OCI-LY1 (cell line): ENCODE measurements around the gene HRAS.

Experiments used
- H2AFZ ChIP-seq: fragments of 200-600 bp; sonication (generic), shearing (Covaris generic); 2 replicates; pipeline ENCODE4 v1.6.0; 2014; ENCODE audit warnings: antibody characterized with exemption, mild to moderate bottlenecking, low read length
- H3F3A ChIP-seq: fragments of 200-600 bp; sonication (generic), shearing (Covaris generic); 2 replicates; pipeline ENCODE4 v1.6.0; 2014; ENCODE audit warnings: mild to moderate bottlenecking, antibody characterized with exemption, low read length, moderate library complexity; ENCODE audit not compliant: insufficient read depth
- H3K27ac ChIP-seq: fragments of 200-600 bp; sonication (generic); 2 replicates; pipeline ENCODE4 v1.5.1; 2014; ENCODE audit warnings: low read length, mixed run types, mild to moderate bottlenecking, low read depth; ENCODE audit not compliant: poor library complexity, severe bottlenecking
- H3K27me3 ChIP-seq: fragments of 200-600 bp; sonication (generic); 2 replicates; pipeline ENCODE4 v1.6.0; 2014; ENCODE audit warnings: antibody characterized with exemption, mild to moderate bottlenecking, low read length, moderate library complexity; ENCODE audit not compliant: insufficient read depth
- H3K36me3 ChIP-seq: fragments of 200-600 bp; sonication (generic); 2 replicates; pipeline ENCODE4 v1.6.1; 2014; ENCODE audit warnings: mild to moderate bottlenecking, antibody characterized with exemption, low read length, moderate library complexity, mixed read lengths; ENCODE audit not compliant: insufficient read depth
- H3K4me1 ChIP-seq: fragments of 200-600 bp; sonication (generic); 2 replicates; pipeline ENCODE4 v1.5.1; 2014; ENCODE audit warnings: mild to moderate bottlenecking, low read length, moderate library complexity; ENCODE audit not compliant: insufficient read depth, severe bottlenecking
- H3K4me2 ChIP-seq: fragments of 200-600 bp; sonication (generic), shearing (Covaris generic); 2 replicates; pipeline ENCODE4 v1.6.1; 2014; ENCODE audit warnings: low read length
- H3K4me3 ChIP-seq: fragments of 200-600 bp; sonication (generic); 2 replicates; pipeline ENCODE4 v1.5.1; 2014; ENCODE audit warnings: low read length, low read depth, mild to moderate bottlenecking, mixed read lengths; ENCODE audit not compliant: poor library complexity, severe bottlenecking
- H3K79me2 ChIP-seq: fragments of 200-600 bp; shearing (Covaris generic); 2 replicates; pipeline ENCODE4 v1.6.1; 2016; ENCODE audit warnings: mixed run types, low read length, mixed read lengths; ENCODE audit not compliant: insufficient read depth
- H3K9ac ChIP-seq: fragments of 200-600 bp; sonication (generic), shearing (Covaris generic); 2 replicates; pipeline ENCODE4 v1.6.1; 2014; ENCODE audit warnings: mild to moderate bottlenecking, low read length, mixed read lengths
- H3K9me2 ChIP-seq: fragments of 200-600 bp; sonication (generic), shearing (Covaris generic); 2 replicates; pipeline ENCODE4 v1.6.1; 2014; ENCODE audit warnings: low read depth, mild to moderate bottlenecking, low read length, mixed read lengths
- H3K9me3 ChIP-seq: fragments of 200-600 bp; shearing (Covaris generic); 2 replicates; pipeline ENCODE4 v1.6.1; 2014; ENCODE audit warnings: low read length, mixed read lengths
- H4K20me1 ChIP-seq: fragments of 200-600 bp; sonication (generic), shearing (Covaris generic); 2 replicates; pipeline ENCODE4 v1.6.0; 2016; ENCODE audit warnings: mild to moderate bottlenecking, low read length; ENCODE audit not compliant: insufficient read depth
- EZH2 ChIP-seq: fragments of 200-600 bp; sonication (generic), shearing (Covaris generic); IDR thresholded peaks from 2 replicates; pipeline ENCODE4 v1.8.0; 2017; ENCODE audit warnings: borderline replicate concordance, mixed run types, mild to moderate bottlenecking, antibody characterized with exemption, low read length, moderate library complexity, mixed read lengths
- TF ChIP-seq, protein P1 (sequence below): fragments of 200-600 bp; sonication (generic), shearing (Covaris generic); IDR thresholded peaks from 2 replicates; pipeline ENCODE4 v1.5.1; 2017; ENCODE audit warnings: mild to moderate bottlenecking, antibody characterized with exemption, low read length, moderate library complexity, mixed read lengths

The HRAS gene

DNA sequence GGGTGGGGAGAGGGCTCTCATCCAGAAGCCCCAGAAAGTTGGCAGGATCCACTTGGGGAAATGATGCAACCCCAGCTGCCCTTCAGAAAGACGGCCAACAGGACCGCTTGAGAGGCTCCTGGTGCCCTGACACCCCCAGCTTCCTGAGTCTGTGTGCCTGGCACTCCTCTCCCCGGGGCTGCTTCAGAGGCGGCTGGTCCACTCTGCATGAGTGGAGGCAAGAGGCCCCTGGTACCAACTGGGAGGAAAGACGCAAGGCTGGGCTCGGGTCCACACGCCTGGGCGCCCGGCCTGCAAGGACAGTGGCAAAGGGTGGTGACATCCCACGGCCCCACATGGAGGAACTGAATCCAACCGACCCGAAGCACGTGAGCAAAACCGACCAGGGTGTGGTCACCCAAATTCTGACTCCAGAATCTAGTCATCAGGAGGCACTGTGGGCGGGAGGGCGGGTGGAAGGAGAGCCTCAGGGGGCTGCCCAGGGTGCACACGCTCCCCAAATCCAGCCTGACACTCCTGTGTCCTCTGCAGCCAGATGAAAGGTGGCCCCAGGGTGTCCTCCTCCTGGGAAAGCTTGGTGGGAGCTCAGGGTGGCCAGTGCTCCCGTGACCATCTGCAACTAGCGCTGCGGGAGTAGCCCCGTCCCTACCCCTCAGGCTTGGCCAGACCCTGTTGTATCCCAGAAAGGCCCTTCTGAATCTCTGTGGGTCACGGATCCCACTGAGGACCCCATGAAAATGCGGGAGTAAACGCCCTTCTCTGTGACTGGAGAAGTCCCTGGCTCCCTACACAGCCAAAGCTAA, 32.0 kb downstream of the HRAS start:
- 0 out of 2 replicates have a peak, but pooled peaks cover 9% of the 10 kb centered on the region for H3K79me2 ChIP-seq
- no peaks in the 10 kb centered on the region for H4K20me1 ChIP-seq
- TF ChIP-seq EZH2, result no peak
- TF ChIP-seq, protein P1, sequence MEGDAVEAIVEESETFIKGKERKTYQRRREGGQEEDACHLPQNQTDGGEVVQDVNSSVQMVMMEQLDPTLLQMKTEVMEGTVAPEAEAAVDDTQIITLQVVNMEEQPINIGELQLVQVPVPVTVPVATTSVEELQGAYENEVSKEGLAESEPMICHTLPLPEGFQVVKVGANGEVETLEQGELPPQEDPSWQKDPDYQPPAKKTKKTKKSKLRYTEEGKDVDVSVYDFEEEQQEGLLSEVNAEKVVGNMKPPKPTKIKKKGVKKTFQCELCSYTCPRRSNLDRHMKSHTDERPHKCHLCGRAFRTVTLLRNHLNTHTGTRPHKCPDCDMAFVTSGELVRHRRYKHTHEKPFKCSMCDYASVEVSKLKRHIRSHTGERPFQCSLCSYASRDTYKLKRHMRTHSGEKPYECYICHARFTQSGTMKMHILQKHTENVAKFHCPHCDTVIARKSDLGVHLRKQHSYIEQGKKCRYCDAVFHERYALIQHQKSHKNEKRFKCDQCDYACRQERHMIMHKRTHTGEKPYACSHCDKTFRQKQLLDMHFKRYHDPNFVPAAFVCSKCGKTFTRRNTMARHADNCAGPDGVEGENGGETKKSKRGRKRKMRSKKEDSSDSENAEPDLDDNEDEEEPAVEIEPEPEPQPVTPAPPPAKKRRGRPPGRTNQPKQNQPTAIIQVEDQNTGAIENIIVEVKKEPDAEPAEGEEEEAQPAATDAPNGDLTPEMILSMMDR, result no peak
- H3K4me1 ChIP-seq, result peaks cover 30% of the 10 kb centered on the region
- H2AFZ ChIP-seq, result no peak overlapping the region
- H3K4me3 ChIP-seq, result peak overlapping the region; percentile 84
- no peaks in the 10 kb centered on the region for H3F3A ChIP-seq
- peak overlapping the region; percentile 15; the same call in 1 of the 2 replicates for H3K9ac ChIP-seq
- H3K27ac ChIP-seq, result no peak overlapping the region
- peak overlapping the region; percentile 77; the same call in 1 of the 2 replicates for H3K4me2 ChIP-seq
- H3K27me3 ChIP-seq, result no peaks in the 10 kb centered on the region
- H3K36me3 ChIP-seq, result peaks cover 38% of the 10 kb centered on the region
- H3K9me3 ChIP-seq, result no peaks in the 10 kb centered on the region
- H3K9me2 ChIP-seq, result no peaks in the 10 kb centered on the region

DNA sequence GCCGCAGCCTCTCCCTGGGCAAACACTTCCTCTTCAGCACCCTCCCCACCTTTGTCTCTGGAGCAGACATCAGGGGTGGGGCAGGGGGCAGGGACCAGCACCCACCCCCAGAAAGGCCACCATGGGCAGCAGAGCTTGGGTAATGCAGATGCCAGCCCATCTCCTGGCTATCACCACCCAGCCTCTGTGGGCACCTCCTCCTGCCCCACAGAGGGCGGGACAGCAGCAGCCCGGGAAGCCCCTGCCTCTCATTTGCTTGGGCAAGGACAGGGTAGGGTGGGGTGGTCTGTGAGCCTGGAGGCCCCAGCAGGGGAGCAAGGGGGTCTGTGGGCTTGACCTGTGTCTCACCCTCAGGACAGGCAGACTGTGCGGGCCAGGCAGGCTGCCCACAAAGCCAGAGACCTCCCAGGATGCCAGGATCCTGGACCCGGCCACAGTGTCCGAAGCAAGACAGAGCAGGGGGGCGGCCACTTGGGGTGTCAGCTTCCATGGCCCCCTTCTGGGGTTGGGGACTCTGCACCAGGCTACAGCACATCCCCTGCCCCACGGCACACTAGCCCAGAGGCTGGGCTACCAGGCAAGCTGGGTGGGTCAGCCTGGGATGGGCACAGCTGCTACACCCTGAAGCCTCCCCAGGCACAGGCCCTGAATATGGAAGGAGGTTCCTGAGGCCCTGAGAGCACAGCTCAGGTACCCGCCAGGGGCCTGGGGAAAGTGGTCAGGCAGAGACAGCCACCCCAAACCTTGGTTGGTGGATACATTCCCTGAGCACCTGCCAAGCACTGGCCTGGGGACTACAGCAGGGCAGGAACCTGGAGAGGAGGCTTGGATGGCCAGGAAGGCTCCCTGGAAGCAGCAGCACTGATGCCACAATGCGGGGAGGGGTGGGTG, 32.8 kb downstream of the HRAS start:
- no peak overlapping the region for H3K27ac ChIP-seq

DNA sequence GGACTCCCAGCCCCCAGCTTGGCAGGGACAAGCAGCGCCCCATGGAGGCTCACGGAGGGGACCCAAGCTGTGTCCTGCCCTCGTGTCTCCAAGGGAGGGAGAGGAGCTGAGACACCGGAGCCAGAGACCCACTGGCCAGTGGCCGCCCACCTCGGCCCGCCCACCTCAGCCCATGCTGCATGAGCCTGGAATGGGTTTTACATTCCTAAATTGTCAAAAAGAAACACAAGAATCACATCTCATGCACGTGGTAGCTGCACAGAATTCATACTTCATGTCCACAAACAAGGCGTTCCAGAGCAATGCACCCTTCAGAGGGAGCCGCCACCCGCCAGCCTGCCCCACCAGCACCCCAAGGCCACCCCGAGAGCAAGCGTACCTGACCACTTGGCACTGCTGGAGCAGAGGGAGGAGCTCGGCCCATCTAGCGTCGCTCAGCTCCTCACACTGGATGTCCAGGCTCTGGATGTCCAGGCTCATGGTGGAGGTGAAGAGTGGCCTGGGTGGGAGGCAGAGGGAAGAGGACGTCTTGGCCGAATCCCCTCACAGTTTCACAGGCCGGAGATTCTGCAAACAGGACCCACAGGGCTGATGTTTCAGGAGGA, 33.6 kb downstream of the HRAS start:
- Histone ChIP-seq H2AFZ (no peak overlapping the region), H3K27me3 (no peaks in the 10 kb centered on the region), H3K36me3 (peaks cover 49% of the 10 kb centered on the region), H3K4me3 (no peak overlapping the region), H3K79me2 (0 out of 2 replicates have a peak, but pooled peaks cover 9% of the 10 kb centered on the region), H3K9me3 (no peaks in the 10 kb centered on the region), H3K9ac (no peak overlapping the region), H3K4me1 (peaks cover 25% of the 10 kb centered on the region), H3K9me2 (no peaks in the 10 kb centered on the region), H3F3A (no peaks in the 10 kb centered on the region), H3K27ac (no peak overlapping the region), H3K4me2 (no peak overlapping the region), H4K20me1 (no peaks in the 10 kb centered on the region)
- TF ChIP-seq, protein P1, result no peak
- no peak for TF ChIP-seq EZH2

More for the DNA sequence above, 32.8 kb downstream of the HRAS start:
- H3K27me3 ChIP-seq, result no peaks in the 10 kb centered on the region
- H3K9me3 ChIP-seq, result no peaks in the 10 kb centered on the region
- peaks cover 27% of the 10 kb centered on the region for H3K4me1 ChIP-seq
- no peaks in the 10 kb centered on the region for H4K20me1 ChIP-seq
- no peak overlapping the region for H2AFZ ChIP-seq
- TF ChIP-seq EZH2, result no peak
- TF ChIP-seq, protein P1, result no peak
- no peak overlapping the region for H3K4me3 ChIP-seq
- peaks cover 42% of the 10 kb centered on the region for H3K36me3 ChIP-seq
- 0 out of 2 replicates have a peak, but pooled peaks cover 9% of the 10 kb centered on the region for H3K79me2 ChIP-seq
- H3K4me2 ChIP-seq, result no peak overlapping the region
- H3F3A ChIP-seq, result no peaks in the 10 kb centered on the region
- H3K9me2 ChIP-seq, result no peaks in the 10 kb centered on the region
- H3K9ac ChIP-seq, result no peak overlapping the region
